Measurements from ENCODE around the gene OR10Z1. TPM values are rescaled to one million over a fixed set of nuclear protein-coding genes. Genes with fewer than 3 reads are reported as not detected.

The OR10Z1 gene
- total and polyA plus RNA-seq, 2 of the 8 experiments (the other 6 are each of a cell fraction or from before 2014, with no cell fraction given) = not detected

- TF ChIP-seq, protein P1, sequence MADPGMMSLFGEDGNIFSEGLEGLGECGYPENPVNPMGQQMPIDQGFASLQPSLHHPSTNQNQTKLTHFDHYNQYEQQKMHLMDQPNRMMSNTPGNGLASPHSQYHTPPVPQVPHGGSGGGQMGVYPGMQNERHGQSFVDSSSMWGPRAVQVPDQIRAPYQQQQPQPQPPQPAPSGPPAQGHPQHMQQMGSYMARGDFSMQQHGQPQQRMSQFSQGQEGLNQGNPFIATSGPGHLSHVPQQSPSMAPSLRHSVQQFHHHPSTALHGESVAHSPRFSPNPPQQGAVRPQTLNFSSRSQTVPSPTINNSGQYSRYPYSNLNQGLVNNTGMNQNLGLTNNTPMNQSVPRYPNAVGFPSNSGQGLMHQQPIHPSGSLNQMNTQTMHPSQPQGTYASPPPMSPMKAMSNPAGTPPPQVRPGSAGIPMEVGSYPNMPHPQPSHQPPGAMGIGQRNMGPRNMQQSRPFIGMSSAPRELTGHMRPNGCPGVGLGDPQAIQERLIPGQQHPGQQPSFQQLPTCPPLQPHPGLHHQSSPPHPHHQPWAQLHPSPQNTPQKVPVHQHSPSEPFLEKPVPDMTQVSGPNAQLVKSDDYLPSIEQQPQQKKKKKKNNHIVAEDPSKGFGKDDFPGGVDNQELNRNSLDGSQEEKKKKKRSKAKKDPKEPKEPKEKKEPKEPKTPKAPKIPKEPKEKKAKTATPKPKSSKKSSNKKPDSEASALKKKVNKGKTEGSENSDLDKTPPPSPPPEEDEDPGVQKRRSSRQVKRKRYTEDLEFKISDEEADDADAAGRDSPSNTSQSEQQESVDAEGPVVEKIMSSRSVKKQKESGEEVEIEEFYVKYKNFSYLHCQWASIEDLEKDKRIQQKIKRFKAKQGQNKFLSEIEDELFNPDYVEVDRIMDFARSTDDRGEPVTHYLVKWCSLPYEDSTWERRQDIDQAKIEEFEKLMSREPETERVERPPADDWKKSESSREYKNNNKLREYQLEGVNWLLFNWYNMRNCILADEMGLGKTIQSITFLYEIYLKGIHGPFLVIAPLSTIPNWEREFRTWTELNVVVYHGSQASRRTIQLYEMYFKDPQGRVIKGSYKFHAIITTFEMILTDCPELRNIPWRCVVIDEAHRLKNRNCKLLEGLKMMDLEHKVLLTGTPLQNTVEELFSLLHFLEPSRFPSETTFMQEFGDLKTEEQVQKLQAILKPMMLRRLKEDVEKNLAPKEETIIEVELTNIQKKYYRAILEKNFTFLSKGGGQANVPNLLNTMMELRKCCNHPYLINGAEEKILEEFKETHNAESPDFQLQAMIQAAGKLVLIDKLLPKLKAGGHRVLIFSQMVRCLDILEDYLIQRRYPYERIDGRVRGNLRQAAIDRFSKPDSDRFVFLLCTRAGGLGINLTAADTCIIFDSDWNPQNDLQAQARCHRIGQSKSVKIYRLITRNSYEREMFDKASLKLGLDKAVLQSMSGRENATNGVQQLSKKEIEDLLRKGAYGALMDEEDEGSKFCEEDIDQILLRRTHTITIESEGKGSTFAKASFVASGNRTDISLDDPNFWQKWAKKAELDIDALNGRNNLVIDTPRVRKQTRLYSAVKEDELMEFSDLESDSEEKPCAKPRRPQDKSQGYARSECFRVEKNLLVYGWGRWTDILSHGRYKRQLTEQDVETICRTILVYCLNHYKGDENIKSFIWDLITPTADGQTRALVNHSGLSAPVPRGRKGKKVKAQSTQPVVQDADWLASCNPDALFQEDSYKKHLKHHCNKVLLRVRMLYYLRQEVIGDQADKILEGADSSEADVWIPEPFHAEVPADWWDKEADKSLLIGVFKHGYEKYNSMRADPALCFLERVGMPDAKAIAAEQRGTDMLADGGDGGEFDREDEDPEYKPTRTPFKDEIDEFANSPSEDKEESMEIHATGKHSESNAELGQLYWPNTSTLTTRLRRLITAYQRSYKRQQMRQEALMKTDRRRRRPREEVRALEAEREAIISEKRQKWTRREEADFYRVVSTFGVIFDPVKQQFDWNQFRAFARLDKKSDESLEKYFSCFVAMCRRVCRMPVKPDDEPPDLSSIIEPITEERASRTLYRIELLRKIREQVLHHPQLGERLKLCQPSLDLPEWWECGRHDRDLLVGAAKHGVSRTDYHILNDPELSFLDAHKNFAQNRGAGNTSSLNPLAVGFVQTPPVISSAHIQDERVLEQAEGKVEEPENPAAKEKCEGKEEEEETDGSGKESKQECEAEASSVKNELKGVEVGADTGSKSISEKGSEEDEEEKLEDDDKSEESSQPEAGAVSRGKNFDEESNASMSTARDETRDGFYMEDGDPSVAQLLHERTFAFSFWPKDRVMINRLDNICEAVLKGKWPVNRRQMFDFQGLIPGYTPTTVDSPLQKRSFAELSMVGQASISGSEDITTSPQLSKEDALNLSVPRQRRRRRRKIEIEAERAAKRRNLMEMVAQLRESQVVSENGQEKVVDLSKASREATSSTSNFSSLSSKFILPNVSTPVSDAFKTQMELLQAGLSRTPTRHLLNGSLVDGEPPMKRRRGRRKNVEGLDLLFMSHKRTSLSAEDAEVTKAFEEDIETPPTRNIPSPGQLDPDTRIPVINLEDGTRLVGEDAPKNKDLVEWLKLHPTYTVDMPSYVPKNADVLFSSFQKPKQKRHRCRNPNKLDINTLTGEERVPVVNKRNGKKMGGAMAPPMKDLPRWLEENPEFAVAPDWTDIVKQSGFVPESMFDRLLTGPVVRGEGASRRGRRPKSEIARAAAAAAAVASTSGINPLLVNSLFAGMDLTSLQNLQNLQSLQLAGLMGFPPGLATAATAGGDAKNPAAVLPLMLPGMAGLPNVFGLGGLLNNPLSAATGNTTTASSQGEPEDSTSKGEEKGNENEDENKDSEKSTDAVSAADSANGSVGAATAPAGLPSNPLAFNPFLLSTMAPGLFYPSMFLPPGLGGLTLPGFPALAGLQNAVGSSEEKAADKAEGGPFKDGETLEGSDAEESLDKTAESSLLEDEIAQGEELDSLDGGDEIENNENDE (IDR thresholded peaks at IDR 0.05; ENCODE audit: insufficient replicate concordance, low read length) = no peak
- TF ChIP-seq HDAC2 (IDR thresholded peaks at IDR 0.05; ENCODE audit: borderline replicate concordance in 1 of 2, low read depth in 2 of 2, low read length in 2 of 2) = no peak
- TF ChIP-seq TEAD4 (IDR thresholded peaks at IDR 0.05; ENCODE audit: low read depth, low read length) = no peak
- no peak for TF ChIP-seq ZNF274 (IDR thresholded peaks at IDR 0.05; ENCODE audit: borderline replicate concordance, extremely low read depth, low read length)
- no peak for TF ChIP-seq CBX8 (IDR thresholded peaks at IDR 0.05; ENCODE audit: borderline replicate concordance, low read depth, low read length)
- TF ChIP-seq EZH2 (IDR thresholded peaks at IDR 0.05; ENCODE audit: low read depth, low read length, severe bottlenecking) = no peak
- no peak for TF ChIP-seq RAD21 (IDR thresholded peaks at IDR 0.05 in 1 of 2, conservative IDR thresholded peaks at IDR 0.05 in 1 of 2; ENCODE audit: low read depth in 2 of 2, low read length in 2 of 2)
These were observed 21.1 kb upstream of the OR10Z1 start (continued) for GRCh38 chr1:158583962-158584361.
